A673 (cell line): Measurements from ENCODE around the gene EPB41L4A.

ENCODE experiments used
- EZH2 ChIP-seq: fragments of 200-600 bp; sonication (generic); IDR thresholded peaks from 2 replicates; pipeline ENCODE4 v1.6.1; 2017; ENCODE audit warnings: borderline replicate concordance, low read depth, mild to moderate bottlenecking, mixed read lengths, antibody characterized with exemption, low read length; ENCODE audit not compliant: poor library complexity, severe bottlenecking
- TF ChIP-seq, protein P1 (sequence below): fragments of 300-800, 200-600 bp; sonication (generic); conservative IDR thresholded peaks from 2 replicates; pipeline ENCODE4 v1.5.1; 2017; ENCODE audit warnings: low read depth, mild to moderate bottlenecking, antibody characterized with exemption, low read length, moderate library complexity, mixed read lengths

- TF ChIP-seq, protein P1, sequence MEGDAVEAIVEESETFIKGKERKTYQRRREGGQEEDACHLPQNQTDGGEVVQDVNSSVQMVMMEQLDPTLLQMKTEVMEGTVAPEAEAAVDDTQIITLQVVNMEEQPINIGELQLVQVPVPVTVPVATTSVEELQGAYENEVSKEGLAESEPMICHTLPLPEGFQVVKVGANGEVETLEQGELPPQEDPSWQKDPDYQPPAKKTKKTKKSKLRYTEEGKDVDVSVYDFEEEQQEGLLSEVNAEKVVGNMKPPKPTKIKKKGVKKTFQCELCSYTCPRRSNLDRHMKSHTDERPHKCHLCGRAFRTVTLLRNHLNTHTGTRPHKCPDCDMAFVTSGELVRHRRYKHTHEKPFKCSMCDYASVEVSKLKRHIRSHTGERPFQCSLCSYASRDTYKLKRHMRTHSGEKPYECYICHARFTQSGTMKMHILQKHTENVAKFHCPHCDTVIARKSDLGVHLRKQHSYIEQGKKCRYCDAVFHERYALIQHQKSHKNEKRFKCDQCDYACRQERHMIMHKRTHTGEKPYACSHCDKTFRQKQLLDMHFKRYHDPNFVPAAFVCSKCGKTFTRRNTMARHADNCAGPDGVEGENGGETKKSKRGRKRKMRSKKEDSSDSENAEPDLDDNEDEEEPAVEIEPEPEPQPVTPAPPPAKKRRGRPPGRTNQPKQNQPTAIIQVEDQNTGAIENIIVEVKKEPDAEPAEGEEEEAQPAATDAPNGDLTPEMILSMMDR: no peak
- TF ChIP-seq EZH2: no peak
Measured at GRCh38 chr5:112407240-112407639, 11.8 kb downstream of the EPB41L4A start.
